ENCODE measurements around the gene DKK3.

The DKK3 gene

GRCh38 chr11:12050470-12051286 is 42.3 kb upstream of the DKK3 start:
- no peak for TF ChIP-seq CTCF (IDR thresholded peaks at IDR 0.05; ENCODE audit: insufficient read depth, low read length, poor library complexity, severe bottlenecking)
- no peak for TF ChIP-seq EZH2phosphoT487 (conservative IDR thresholded peaks at IDR 0.05; ENCODE audit: low read length)
- no peaks in the 10 kb centered on the region for H3K79me2 ChIP-seq (ENCODE audit: insufficient read depth, low read length)

GRCh38 chr11:12048936-12049790 is 40.7 kb upstream of the DKK3 start:
- Histone ChIP-seq H3K9me2 (replicated peaks; ENCODE audit: insufficient read depth, low read length) (no peaks in the 10 kb centered on the region), H3K27ac (ENCODE audit: low read depth, low read length) (no peak overlapping the region), H3K79me2 (ENCODE audit: insufficient read depth, low read length) (no peaks in the 10 kb centered on the region)

More at GRCh38 chr11:12050470-12051286, 42.3 kb upstream of the DKK3 start:
- no peaks in the 10 kb centered on the region for H3K9me2 ChIP-seq (replicated peaks; ENCODE audit: insufficient read depth, low read length)
- no peaks in the 10 kb centered on the region for H4K20me1 ChIP-seq (ENCODE audit: low read depth, low read length)
- H3F3A ChIP-seq (ENCODE audit: insufficient read depth), result no peaks in the 10 kb centered on the region
- no peak overlapping the region for H3K4me3 ChIP-seq (ENCODE audit: insufficient read depth, low read length, poor library complexity, severe bottlenecking)
- H3K36me3 ChIP-seq (ENCODE audit: low read length), result no peaks in the 10 kb centered on the region
- H3K27ac ChIP-seq (ENCODE audit: low read depth, low read length), result no peak overlapping the region
- H2AFZ ChIP-seq (ENCODE audit: low read depth, low read length, severe bottlenecking), result no peak overlapping the region
- no peaks in the 10 kb centered on the region for H3K9me3 ChIP-seq (ENCODE audit: insufficient read depth, low read length)
- no peak overlapping the region for H3K4me2 ChIP-seq (ENCODE audit: low read depth, low read length, poor library complexity, severe bottlenecking)
- H3K27me3 ChIP-seq (ENCODE audit: low read length), result no peaks in the 10 kb centered on the region
- no peak overlapping the region for H3K9ac ChIP-seq (ENCODE audit: low read length)

GRCh38 chr11:12046636-12047236 is 38.3 kb upstream of the DKK3 start:
- H3K4me2 ChIP-seq (ENCODE audit: low read depth, low read length, poor library complexity, severe bottlenecking), result no peak overlapping the region
- H3F3A ChIP-seq (ENCODE audit: insufficient read depth), result no peaks in the 10 kb centered on the region
- no peaks in the 10 kb centered on the region for H3K9me2 ChIP-seq (replicated peaks; ENCODE audit: insufficient read depth, low read length)
- no peaks in the 10 kb centered on the region for H3K27me3 ChIP-seq (ENCODE audit: low read length)
- no peak overlapping the region for H3K9ac ChIP-seq (ENCODE audit: low read length)
- H3K9me3 ChIP-seq (ENCODE audit: insufficient read depth, low read length), result no peaks in the 10 kb centered on the region
- H4K20me1 ChIP-seq (ENCODE audit: low read depth, low read length), result no peaks in the 10 kb centered on the region
- H2AFZ ChIP-seq (ENCODE audit: low read depth, low read length, severe bottlenecking), result no peak overlapping the region
- H3K79me2 ChIP-seq (ENCODE audit: insufficient read depth, low read length), result no peaks in the 10 kb centered on the region
- TF ChIP-seq EZH2phosphoT487 (conservative IDR thresholded peaks at IDR 0.05; ENCODE audit: low read length), result no peak
- no peak for TF ChIP-seq CTCF (IDR thresholded peaks at IDR 0.05; ENCODE audit: insufficient read depth, low read length, poor library complexity, severe bottlenecking)
- no peak overlapping the region for H3K4me3 ChIP-seq (ENCODE audit: insufficient read depth, low read length, poor library complexity, severe bottlenecking)
- no peak overlapping the region for H3K27ac ChIP-seq (ENCODE audit: low read depth, low read length)
- no peaks in the 10 kb centered on the region for H3K36me3 ChIP-seq (ENCODE audit: low read length)

More at GRCh38 chr11:12048936-12049790, 40.7 kb upstream of the DKK3 start:
- Histone ChIP-seq H2AFZ (ENCODE audit: low read depth, low read length, severe bottlenecking) (no peak overlapping the region), H3F3A (ENCODE audit: insufficient read depth) (no peaks in the 10 kb centered on the region), H3K9me3 (ENCODE audit: insufficient read depth, low read length) (no peaks in the 10 kb centered on the region), H3K27me3 (ENCODE audit: low read length) (no peaks in the 10 kb centered on the region), H3K36me3 (ENCODE audit: low read length) (no peaks in the 10 kb centered on the region), H3K4me3 (ENCODE audit: insufficient read depth, low read length, poor library complexity, severe bottlenecking) (no peak overlapping the region), H3K4me2 (ENCODE audit: low read depth, low read length, poor library complexity, severe bottlenecking) (no peak overlapping the region), H4K20me1 (ENCODE audit: low read depth, low read length) (no peaks in the 10 kb centered on the region), H3K9ac (ENCODE audit: low read length) (no peak overlapping the region)
- TF ChIP-seq CTCF (IDR thresholded peaks at IDR 0.05; ENCODE audit: insufficient read depth, low read length, poor library complexity, severe bottlenecking), result no peak
